K562 (cell line): Measurements from ENCODE around the gene C1RL. TPM values are rescaled to one million over a fixed set of nuclear protein-coding genes. Genes with fewer than 3 reads are reported as not detected.
A peak's percentile ranks its signal among the peaks of the same experiment; 100 is the strongest.

Experiments used
- ATAC-seq: fragments of 200-7000 bp; cut with Tn5 transposase; 3 replicates; pipeline ENCODE4 v1.9.1; 2020; ENCODE audit warnings: moderate library complexity
- BruUV-seq: library from RNA; stranded (reverse); fragments of 400-500 nt; replicated peaks from 2 replicates; lab custom pipeline; 2021; lab: Mats Ljungman, UMichigan
- CTCF ChIA-PET: fragments of 300-600 bp; formaldehyde crosslinking; extraction: SDS; loops from one replicate; lab custom pipeline; 2021; ENCODE audit warnings: low intra/inter-chr PET ratio; lab: Yijun Ruan, JAX
- POLR2A ChIA-PET: fragments of 300-600, 350-650 bp; sonication (Branson Sonifier 250); formaldehyde crosslinking; extraction: SDS; loops from one replicate; lab custom pipeline; 2021; ENCODE audit warnings: antibody characterized with exemption, inconsistent platforms; lab: Yijun Ruan, JAX
- DNase-seq, 4 experiments: peaks; one replicate each; pipeline versions ENCODE4 v3.0.0 to v3.0.0-alpha.2; 2011 to 2018; ENCODE audit warnings: low spot score in 3 of 4, mixed read lengths in 3 of 4; ENCODE audit errors: extremely low read depth in 1 of 4
- FAIRE-seq: peaks from 2 replicates; lab custom pipeline; 2011; peaks lifted over from hg19 to GRCh38; lab: Jason Lieb, UNC
- H2AFZ ChIP-seq: 2 replicates; pipeline ENCODE4 v1.6.0; 2011; ENCODE audit warnings: low read depth, low read length, control low read depth, inconsistent platforms
- H3K27ac ChIP-seq: fragments of 200-600 bp; 3 replicates; pipeline ENCODE4 v1.8.0; 2011; ENCODE audit warnings: low read depth, mild to moderate bottlenecking, control low read depth, inconsistent platforms, low read length, moderate library complexity, mixed read lengths; ENCODE audit errors: extremely low read depth
- H3K27me3 ChIP-seq, 2 experiments: fragments of 300-600 bp in 1 of 2; 2 replicates in 1 of 2; 3 replicates in 1 of 2; pipeline versions ENCODE4 v1.6.0 to v1.8.0; 2011; ENCODE audit warnings: inconsistent platforms in 2 of 2, low read length in 2 of 2, mild to moderate bottlenecking in 1 of 2, mixed read lengths in 1 of 2, moderate library complexity in 1 of 2; ENCODE audit not compliant: control insufficient read depth in 2 of 2, insufficient read depth in 2 of 2
- H3K36me3 ChIP-seq: fragments of 300-600 bp; 3 replicates; pipeline ENCODE4 v1.8.0; 2011; ENCODE audit warnings: mild to moderate bottlenecking, low read length, inconsistent platforms; ENCODE audit not compliant: control insufficient read depth, insufficient read depth
- H3K4me1 ChIP-seq, 2 experiments: fragments of 200-600 bp in 1 of 2; replicated peaks in 1 of 2; 2 replicates in 1 of 2; 3 replicates in 1 of 2; pipeline versions ENCODE4 v1.5.1 to v1.8.0; 2011; ENCODE audit warnings: inconsistent platforms in 2 of 2, low read length in 2 of 2, mild to moderate bottlenecking in 1 of 2, mixed read lengths in 1 of 2, moderate library complexity in 1 of 2; ENCODE audit not compliant: control insufficient read depth in 2 of 2, insufficient read depth in 2 of 2
- H3K4me2 ChIP-seq: 2 replicates; pipeline ENCODE4 v1.6.1; 2011; ENCODE audit warnings: low read length, control low read depth, inconsistent platforms, mixed read lengths; ENCODE audit not compliant: insufficient read depth
- H3K4me3 ChIP-seq: fragments of 200-600 bp; sonication (generic), shearing (Covaris generic); 2 replicates; pipeline ENCODE4 v1.5.1; 2016; ENCODE audit warnings: control low read depth, inconsistent platforms
- H3K79me2 ChIP-seq: fragments of 200-600 bp; 3 replicates; pipeline ENCODE4 v1.8.0; 2011; ENCODE audit warnings: low read length, inconsistent platforms; ENCODE audit not compliant: control insufficient read depth, insufficient read depth
- H3K9ac ChIP-seq, 2 experiments: 2 replicates each; pipeline versions ENCODE4 v1.6.0 to v1.6.1; 2011; ENCODE audit warnings: low read depth in 2 of 2, low read length in 2 of 2, control low read depth in 1 of 2, inconsistent platforms in 1 of 2, mild to moderate bottlenecking in 1 of 2, mixed read lengths in 1 of 2; ENCODE audit not compliant: insufficient read depth in 1 of 2
- H3K9me1 ChIP-seq: one replicate; pipeline ENCODE4 v1.6.0; 2011; ENCODE audit warnings: inconsistent platforms, mild to moderate bottlenecking, low read length, moderate library complexity; ENCODE audit not compliant: control insufficient read depth, insufficient read depth
- H3K9me3 ChIP-seq: replicated peaks from 2 replicates; pipeline ENCODE4 v1.5.1; 2011; ENCODE audit warnings: low read depth, low read length, inconsistent platforms; ENCODE audit not compliant: control insufficient read depth, insufficient read depth
- H4K20me1 ChIP-seq: replicated peaks from 2 replicates; pipeline ENCODE4 v1.6.1; 2011; ENCODE audit warnings: low read length, inconsistent platforms, mixed read lengths; ENCODE audit not compliant: control insufficient read depth, insufficient read depth
- BMI1 ChIP-seq: fragments of 150-350 bp; IDR thresholded peaks from 2 replicates; pipeline ENCODE4 v1.6.1; 2014; ENCODE audit warnings: low read length
- CBFA2T3 ChIP-seq: fragments of 450-650 bp; IDR thresholded peaks from 2 replicates; pipeline ENCODE4 v1.6.1; 2017
- CREM ChIP-seq: IDR thresholded peaks from 2 replicates; pipeline ENCODE4 v1.6.1; 2014; ENCODE audit warnings: antibody characterized with exemption, low read depth
- ZNF311 ChIP-seq: fragments of 250-450 bp; sonication (Bioruptor Pico); IDR thresholded peaks from 2 replicates; pipeline ENCODE4 v1.4.0; 2020; ENCODE audit warnings: mild to moderate bottlenecking, moderate library complexity
- ZNF695 ChIP-seq: fragments of 450-650 bp; formaldehyde crosslinking; IDR thresholded peaks from 2 replicates; pipeline ENCODE4 v1.4.0; 2020; ENCODE audit warnings: mild to moderate bottlenecking, moderate library complexity
- WGBS: fragments of 100-300 bp; shearing (Covaris generic); methylation state at CpG from one replicate; pipeline ENCODE4 v1.1.6; 2016; ENCODE audit warnings: low coverage, mixed read lengths; ENCODE audit not compliant: insufficient coverage; ENCODE audit errors: missing lambda C conversion rate; 5-methylcytosine and 5-hydroxymethylcytosine counted together
- in situ Hi-C: fragments of 300-500 bp; cut with MboI; formaldehyde crosslinking; loops from 4 replicates; pipeline ENCODE4 v1.15.0; 2018; ENCODE audit warnings: inconsistent platforms, mixed read lengths
- intact Hi-C: fragments of 100-400 bp; cut with micrococcal nuclease; formaldehyde crosslinking; loops from 2 replicates; pipeline ENCODE4 v1.14.2; 2022
- polyA plus RNA-seq, 8 experiments: library from polyadenylated mRNA; depleted of rRNA in 4 of 8; stranded (reverse) in 5 of 8; unstranded in 3 of 8; fragments of >200 nt; fragmentation: Nextera tagmentation in 2 of 8; fragmentation: Illumina TruSeq in 1 of 8; extraction: Ambion mirVana in 2 of 8; extraction: Trizol in 1 of 8; gene quantifications; 2 replicates each; pipeline versions ENCODE4 v1.2.1 to v1.2.3, GENCODE V29; 2011 to 2014; ENCODE audit warnings: inconsistent platforms in 1 of 8, missing spikeins in 1 of 8
- total RNA-seq, 7 experiments: library from RNA; depleted of rRNA in 6 of 7; stranded (reverse); fragments of >200 nt in 6 of 7; fragmentation: Illumina TruSeq in 2 of 7; extraction: Trizol in 2 of 7; gene quantifications; 2 replicates each; pipeline versions ENCODE4 v1.2.1 to v1.2.3, GENCODE V29; 2011 to 2021; ENCODE audit warnings: low replicate concordance in 1 of 7
- TF ChIP-seq, protein P1 (sequence below): fragments of 250-450 bp; sonication (Bioruptor Pico); IDR thresholded peaks from 2 replicates; pipeline ENCODE4 v1.4.0; 2020; ENCODE audit warnings: mild to moderate bottlenecking, moderate library complexity

C1RL gene
- total and polyA plus RNA-seq, 9 of the 15 experiments (the other 6 are each of a cell fraction or from before 2014, with no cell fraction given), result 1.4 to 10.7 (median 8.0) TPM

DNA sequence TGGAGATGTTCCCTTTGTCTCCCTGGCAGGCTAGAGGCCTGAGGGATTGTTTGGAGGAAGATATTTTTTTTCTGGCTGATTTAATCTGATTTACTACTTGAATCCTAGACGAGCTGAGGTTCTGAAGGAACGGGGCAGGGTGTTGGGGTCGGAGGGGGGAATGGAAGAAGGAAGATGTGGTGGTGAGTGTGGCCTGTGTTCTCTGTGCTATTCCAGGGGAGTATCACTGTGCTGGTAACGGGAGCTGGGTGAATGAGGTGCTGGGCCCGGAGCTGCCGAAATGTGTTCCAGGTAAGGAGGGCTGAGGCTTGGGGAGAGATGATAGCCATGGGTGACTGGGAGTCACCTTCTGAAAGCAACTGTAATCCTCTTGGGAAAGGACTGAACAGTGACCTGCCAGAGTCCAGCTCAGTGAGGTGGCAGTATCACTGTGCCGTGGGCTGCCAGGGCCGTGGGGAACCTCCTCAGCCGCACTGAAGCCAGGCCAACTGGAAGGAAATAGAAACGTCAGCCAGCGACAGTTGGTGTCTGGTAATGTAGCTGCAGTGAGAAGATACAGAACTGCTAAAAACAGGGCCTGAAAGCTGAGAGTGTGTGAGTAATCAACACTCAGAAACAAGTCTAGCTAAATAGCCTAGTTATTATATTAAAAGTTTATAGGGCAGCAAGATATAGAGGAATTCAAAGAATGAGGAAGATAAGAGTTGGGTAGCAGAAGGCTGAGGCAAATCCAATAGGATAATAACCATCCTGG lies 40.6 kb downstream of the C1RL start:
- intact Hi-C loops (no loop called here), in situ Hi-C loops (no loop called here)
- DNase-seq (peak in 1 of 4 experiments; percentile 14), ATAC-seq (peak; percentile 43; the same call in 2 of the 3 replicates), FAIRE-seq (no peak)
- peak overlapping the region; percentile 63 for H2AFZ ChIP-seq
- H3K4me1 ChIP-seq, result peaks cover 5 to 14% of the 10 kb centered on the region in 2 experiments; a peak in 3 of 5 replicates
- no peaks in the 10 kb centered on the region for H3K36me3 ChIP-seq
- H3K27me3 ChIP-seq, result no peaks in the 10 kb centered on the region; a peak in 1 of 5 replicates
- H3K9me1 ChIP-seq, result no peaks in the 10 kb centered on the region
- peak overlapping the region; percentile 45; the same call in 1 of the 2 replicates for H3K4me2 ChIP-seq
- BruUV-seq, result no TSS peak
- 0 out of 3 replicates have a peak overlapping the region, but pooled peaks have one; percentile 35 for H3K27ac ChIP-seq
- 35% methylated on average over 9 of the region's 11 CpGs for WGBS
- peak overlapping the region in 1 of 2 experiments; percentile 67; a peak in 1 of 4 replicates for H3K9ac ChIP-seq
- H3K4me3 ChIP-seq, result no peak overlapping the region
- ChIA-PET CTCF (no interaction called here), POLR2A (interaction anchor here (0.8 to 1.4 kb wide), 5 partner anchors 10 to 142 kb away, joined by 3 to 5 read pairs (median 4); partner anchors contain the start of gene LPCAT3)
- no peaks in the 10 kb centered on the region for H3K79me2 ChIP-seq
- H3K9me3 ChIP-seq, result no peaks in the 10 kb centered on the region
- 0 out of 2 replicates have a peak, but pooled peaks have one; percentile 33 for TF ChIP-seq CREM
- no peak for TF ChIP-seq ZNF311 (CRISPR knock-in tag)
- TF ChIP-seq ZNF695 (CRISPR knock-in tag), result no peak
- peak; percentile 14; the same call in 1 of the 2 replicates for TF ChIP-seq CBFA2T3
- no peak for TF ChIP-seq BMI1
- TF ChIP-seq, protein P1, sequence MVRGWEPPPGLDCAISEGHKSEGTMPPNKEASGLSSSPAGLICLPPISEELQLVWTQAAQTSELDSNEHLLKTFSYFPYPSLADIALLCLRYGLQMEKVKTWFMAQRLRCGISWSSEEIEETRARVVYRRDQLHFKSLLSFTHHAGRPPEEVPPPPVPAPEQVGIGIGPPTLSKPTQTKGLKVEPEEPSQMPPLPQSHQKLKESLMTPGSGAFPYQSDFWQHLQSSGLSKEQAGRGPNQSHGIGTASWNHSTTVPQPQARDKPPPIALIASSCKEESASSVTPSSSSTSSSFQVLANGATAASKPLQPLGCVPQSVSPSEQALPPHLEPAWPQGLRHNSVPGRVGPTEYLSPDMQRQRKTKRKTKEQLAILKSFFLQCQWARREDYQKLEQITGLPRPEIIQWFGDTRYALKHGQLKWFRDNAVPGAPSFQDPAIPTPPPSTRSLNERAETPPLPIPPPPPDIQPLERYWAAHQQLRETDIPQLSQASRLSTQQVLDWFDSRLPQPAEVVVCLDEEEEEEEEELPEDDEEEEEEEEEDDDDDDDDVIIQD (CRISPR knock-in tag), result no peak
- H4K20me1 ChIP-seq, result no peaks in the 10 kb centered on the region
